Measurements from ENCODE around the gene LUC7L3.

LUC7L3 gene

DNA sequence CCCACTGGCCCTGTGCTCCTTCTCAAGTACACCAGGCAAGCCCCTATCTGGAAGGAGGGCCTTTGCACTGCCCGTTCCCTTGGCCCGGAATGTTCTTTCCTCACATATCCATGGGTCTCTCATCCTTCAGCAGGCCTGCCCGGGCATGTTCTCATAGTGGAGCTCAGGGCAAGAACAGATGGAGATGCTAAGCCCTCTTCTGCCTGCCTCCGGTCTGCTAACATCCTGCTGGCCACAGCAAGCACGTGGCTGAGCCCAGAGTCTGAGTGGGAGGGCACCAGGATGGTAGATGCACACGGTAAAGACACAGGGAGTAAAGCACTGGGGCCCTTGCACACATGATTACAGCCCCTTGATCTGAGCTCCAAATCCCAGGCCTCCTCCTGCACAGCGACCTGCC, 67.7 kb downstream of the LUC7L3 start:
- peaks cover 11% of the 10 kb centered on the region for H3K4me1 ChIP-seq (ENCODE audit: control insufficient read depth, insufficient read depth, low read length)
- H3K9ac ChIP-seq (ENCODE audit: low read length), result no peak overlapping the region
- H3K9me3 ChIP-seq (ENCODE audit: control insufficient read depth, low read length), result no peaks in the 10 kb centered on the region
- no peak overlapping the region for H3K4me3 ChIP-seq (ENCODE audit: low read length)
- no peaks in the 10 kb centered on the region for H3K27me3 ChIP-seq (ENCODE audit: control insufficient read depth, insufficient read depth, low read length)
- no peaks in the 10 kb centered on the region for H3K36me3 ChIP-seq (ENCODE audit: control insufficient read depth, insufficient read depth, low read length)

DNA sequence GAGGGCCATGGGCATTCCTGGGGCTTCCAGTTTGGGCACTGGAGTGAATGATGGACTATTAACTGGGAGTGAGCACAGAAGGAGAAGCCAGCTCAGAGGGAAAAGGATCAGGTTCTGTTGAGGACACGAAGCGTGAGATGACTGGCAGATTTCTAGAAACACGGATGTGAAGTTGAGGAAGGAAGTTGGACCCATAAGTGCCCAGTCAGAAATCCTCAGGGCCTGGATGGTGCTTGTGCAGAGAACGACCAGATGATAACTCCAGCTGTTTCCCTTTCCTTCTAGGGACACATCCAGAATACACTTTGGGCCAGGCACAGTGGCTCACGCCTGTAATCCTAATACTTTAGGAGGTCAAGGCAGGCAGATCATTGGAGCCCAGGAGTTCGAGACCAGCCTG, 71.2 kb downstream of the LUC7L3 start:
- no peak overlapping the region for H3K9ac ChIP-seq (ENCODE audit: low read length)
- H3K27me3 ChIP-seq (ENCODE audit: control insufficient read depth, insufficient read depth, low read length), result no peaks in the 10 kb centered on the region
- H3K4me3 ChIP-seq (ENCODE audit: low read length), result no peak overlapping the region
- H3K4me1 ChIP-seq (ENCODE audit: control insufficient read depth, insufficient read depth, low read length), result peaks cover 7% of the 10 kb centered on the region
- H3K9me3 ChIP-seq (ENCODE audit: control insufficient read depth, low read length), result no peaks in the 10 kb centered on the region
- no peaks in the 10 kb centered on the region for H3K36me3 ChIP-seq (ENCODE audit: control insufficient read depth, insufficient read depth, low read length)

GRCh38 chr17:50792132-50792531, 72.7 kb downstream of the LUC7L3 start:
- H3K9me3 ChIP-seq (ENCODE audit: control insufficient read depth, low read length), result no peaks in the 10 kb centered on the region
- H3K9ac ChIP-seq (ENCODE audit: low read length), result no peak overlapping the region
- H3K36me3 ChIP-seq (ENCODE audit: control insufficient read depth, insufficient read depth, low read length), result no peaks in the 10 kb centered on the region
- no peak overlapping the region for H3K4me3 ChIP-seq (ENCODE audit: low read length)
- no peaks in the 10 kb centered on the region for H3K4me1 ChIP-seq (ENCODE audit: control insufficient read depth, insufficient read depth, low read length)
- H3K27me3 ChIP-seq (ENCODE audit: control insufficient read depth, insufficient read depth, low read length), result no peaks in the 10 kb centered on the region

DNA sequence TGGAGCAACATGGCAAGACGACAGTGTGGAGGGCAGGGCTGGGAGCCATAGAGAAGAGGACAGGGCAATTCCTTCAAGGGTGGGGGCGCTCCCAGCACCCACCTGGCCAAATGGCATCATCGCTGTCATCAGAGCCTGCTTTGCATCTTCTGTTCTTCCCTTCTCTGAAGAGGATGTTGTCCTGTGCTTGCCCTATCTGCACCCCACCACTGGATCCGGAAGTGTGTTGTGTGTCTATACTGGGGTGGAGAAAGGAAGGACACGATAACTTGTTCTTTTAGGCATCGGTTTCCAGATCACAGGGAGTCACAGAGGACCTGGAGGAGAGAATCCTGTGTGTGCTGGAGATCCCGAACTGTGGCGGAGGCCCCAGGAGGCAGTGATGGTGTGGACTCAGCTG, 73.6 kb downstream of the LUC7L3 start:
- no peaks in the 10 kb centered on the region for H3K36me3 ChIP-seq (ENCODE audit: control insufficient read depth, insufficient read depth, low read length)

GRCh38 chr17:50794361-50794760, 75.0 kb downstream of the LUC7L3 start:
- no peaks in the 10 kb centered on the region for H3K4me1 ChIP-seq (ENCODE audit: control insufficient read depth, insufficient read depth, low read length)
- H3K27me3 ChIP-seq (ENCODE audit: control insufficient read depth, insufficient read depth, low read length), result no peaks in the 10 kb centered on the region
- no peaks in the 10 kb centered on the region for H3K9me3 ChIP-seq (ENCODE audit: control insufficient read depth, low read length)
- no peak overlapping the region for H3K4me3 ChIP-seq (ENCODE audit: low read length)
- no peaks in the 10 kb centered on the region for H3K36me3 ChIP-seq (ENCODE audit: control insufficient read depth, insufficient read depth, low read length)
- no peak overlapping the region for H3K9ac ChIP-seq (ENCODE audit: low read length)

More for the DNA sequence above, 73.6 kb downstream of the LUC7L3 start:
- H3K9ac ChIP-seq (ENCODE audit: low read length), result no peak overlapping the region
- H3K9me3 ChIP-seq (ENCODE audit: control insufficient read depth, low read length), result no peaks in the 10 kb centered on the region
- no peaks in the 10 kb centered on the region for H3K4me1 ChIP-seq (ENCODE audit: control insufficient read depth, insufficient read depth, low read length)
- H3K27me3 ChIP-seq (ENCODE audit: control insufficient read depth, insufficient read depth, low read length), result no peaks in the 10 kb centered on the region
- H3K4me3 ChIP-seq (ENCODE audit: low read length), result no peak overlapping the region

GRCh38 chr17:50797135-50797810, 77.9 kb downstream of the LUC7L3 start:
- Histone ChIP-seq H3K4me1 (ENCODE audit: control insufficient read depth, insufficient read depth, low read length) (no peaks in the 10 kb centered on the region), H3K27me3 (ENCODE audit: control insufficient read depth, insufficient read depth, low read length) (no peaks in the 10 kb centered on the region), H3K9ac (ENCODE audit: low read length) (no peak overlapping the region), H3K36me3 (ENCODE audit: control insufficient read depth, insufficient read depth, low read length) (no peaks in the 10 kb centered on the region), H3K4me3 (ENCODE audit: low read length) (no peak overlapping the region), H3K9me3 (ENCODE audit: control insufficient read depth, low read length) (no peaks in the 10 kb centered on the region)

DNA sequence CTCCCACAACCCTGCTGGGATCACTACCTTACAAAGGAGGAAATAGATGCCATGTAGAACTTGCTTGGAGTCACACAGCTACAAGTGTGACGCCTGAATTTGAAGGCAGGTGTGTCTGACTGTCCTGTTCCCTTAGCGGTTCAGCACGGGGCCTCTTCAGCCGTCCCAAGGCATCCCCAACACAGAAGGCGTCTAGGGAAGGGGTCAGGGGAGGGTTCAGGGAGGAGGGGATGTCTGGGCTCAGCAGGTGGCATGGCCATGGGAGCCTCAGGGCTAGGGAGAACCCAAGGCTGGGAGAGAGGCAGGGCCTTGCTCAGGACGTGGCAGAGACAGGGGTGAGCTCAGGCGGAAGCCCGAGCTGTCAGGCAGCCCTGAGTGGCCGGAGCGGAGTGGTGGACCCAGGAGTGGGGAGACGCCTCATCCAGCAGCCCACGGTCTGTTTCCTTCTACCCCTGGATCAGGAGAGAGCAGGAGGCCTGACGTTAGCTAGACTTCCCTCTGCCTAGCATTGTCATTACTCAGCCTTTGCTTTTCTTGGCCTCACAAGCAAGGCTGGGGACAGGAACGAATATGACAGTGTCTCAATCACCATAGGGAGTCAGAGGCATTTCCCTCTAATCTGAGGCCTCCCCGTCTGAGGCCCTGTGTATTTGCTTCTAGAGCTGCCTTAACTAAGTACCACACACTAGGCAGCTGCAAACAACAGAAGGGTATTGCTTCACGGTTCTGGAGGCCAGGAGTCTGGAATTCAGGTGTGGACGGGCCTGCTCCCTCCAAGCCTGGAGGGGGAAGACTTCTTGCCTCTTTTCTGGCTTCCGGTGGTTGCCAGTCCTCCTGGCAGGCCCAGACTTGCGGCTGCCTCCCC, 79.3 kb downstream of the LUC7L3 start:
- Histone ChIP-seq H3K4me3 (ENCODE audit: low read length) (no peak overlapping the region), H3K9me3 (ENCODE audit: control insufficient read depth, low read length) (no peaks in the 10 kb centered on the region), H3K27me3 (ENCODE audit: control insufficient read depth, insufficient read depth, low read length) (no peaks in the 10 kb centered on the region), H3K4me1 (ENCODE audit: control insufficient read depth, insufficient read depth, low read length) (no peaks in the 10 kb centered on the region), H3K36me3 (ENCODE audit: control insufficient read depth, insufficient read depth, low read length) (no peaks in the 10 kb centered on the region), H3K9ac (ENCODE audit: low read length) (no peak overlapping the region)

- H3K9ac ChIP-seq (ENCODE audit: low read length), result no peak overlapping the region
- H3K36me3 ChIP-seq (ENCODE audit: control insufficient read depth, insufficient read depth, low read length), result no peaks in the 10 kb centered on the region
- no peaks in the 10 kb centered on the region for H3K27me3 ChIP-seq (ENCODE audit: control insufficient read depth, insufficient read depth, low read length)
- no peaks in the 10 kb centered on the region for H3K9me3 ChIP-seq (ENCODE audit: control insufficient read depth, low read length)
- no peak overlapping the region for H3K4me3 ChIP-seq (ENCODE audit: low read length)
- no peaks in the 10 kb centered on the region for H3K4me1 ChIP-seq (ENCODE audit: control insufficient read depth, insufficient read depth, low read length)
Observed at GRCh38 chr17:50799582-50799981, 80.2 kb downstream of the LUC7L3 start.

DNA sequence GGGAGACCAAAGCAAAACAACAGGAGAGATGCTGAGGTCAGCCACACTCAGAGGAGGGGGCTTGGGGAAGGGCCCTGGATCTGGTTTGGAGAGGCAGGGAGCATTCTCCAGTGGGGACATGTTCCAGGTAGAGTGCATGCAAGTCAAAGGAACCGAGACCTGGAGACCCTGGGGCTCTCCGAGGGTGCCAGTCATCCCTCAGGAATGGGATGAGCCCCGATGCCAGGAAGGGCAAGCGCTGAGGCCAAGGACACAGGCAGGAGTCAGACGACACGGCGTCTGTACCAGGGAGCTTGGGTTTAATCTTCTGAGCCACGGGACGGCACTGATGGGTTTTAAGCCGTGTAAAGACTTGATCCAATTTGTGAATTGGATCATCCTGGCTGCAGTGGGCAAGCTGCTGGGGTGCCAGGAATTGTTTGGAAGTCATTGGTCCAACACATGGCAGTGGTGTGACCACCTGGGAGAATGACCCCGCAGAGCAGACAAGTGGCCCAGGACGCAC, 80.8 kb downstream of the LUC7L3 start:
- Histone ChIP-seq H3K27me3 (ENCODE audit: control insufficient read depth, insufficient read depth, low read length) (no peaks in the 10 kb centered on the region), H3K9ac (ENCODE audit: low read length) (no peak overlapping the region), H3K4me3 (ENCODE audit: low read length) (no peak overlapping the region), H3K36me3 (ENCODE audit: control insufficient read depth, insufficient read depth, low read length) (no peaks in the 10 kb centered on the region), H3K9me3 (ENCODE audit: control insufficient read depth, low read length) (no peaks in the 10 kb centered on the region), H3K4me1 (ENCODE audit: control insufficient read depth, insufficient read depth, low read length) (no peaks in the 10 kb centered on the region)

GRCh38 chr17:50802609-50803571, 83.5 kb downstream of the LUC7L3 start:
- Histone ChIP-seq H3K9me3 (ENCODE audit: control insufficient read depth, low read length) (no peaks in the 10 kb centered on the region), H3K27me3 (ENCODE audit: control insufficient read depth, insufficient read depth, low read length) (no peaks in the 10 kb centered on the region), H3K9ac (ENCODE audit: low read length) (no peak overlapping the region), H3K4me3 (ENCODE audit: low read length) (no peak overlapping the region), H3K4me1 (ENCODE audit: control insufficient read depth, insufficient read depth, low read length) (peaks cover 6% of the 10 kb centered on the region), H3K36me3 (ENCODE audit: control insufficient read depth, insufficient read depth, low read length) (no peaks in the 10 kb centered on the region)

DNA sequence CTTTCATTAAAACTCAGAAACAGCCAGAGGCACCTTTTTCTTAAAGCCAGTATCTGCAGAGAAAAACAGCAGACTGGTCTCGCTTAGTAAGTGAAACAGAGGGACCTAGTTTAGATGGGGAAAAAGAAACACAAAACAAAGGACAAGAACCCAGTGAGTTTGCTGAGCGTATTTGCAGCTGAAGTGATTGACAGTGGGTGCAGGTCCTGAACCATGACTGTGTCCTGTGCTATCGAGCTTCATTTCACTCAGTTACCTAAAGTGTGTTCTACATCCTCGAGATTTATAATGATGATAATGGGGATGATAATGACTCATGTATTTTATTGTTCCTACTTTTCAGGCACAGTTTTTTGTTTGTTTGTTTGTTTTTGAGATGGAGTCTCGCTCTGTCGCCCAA, 84.3 kb downstream of the LUC7L3 start:
- Histone ChIP-seq H3K27me3 (ENCODE audit: control insufficient read depth, insufficient read depth, low read length) (no peaks in the 10 kb centered on the region), H3K4me1 (ENCODE audit: control insufficient read depth, insufficient read depth, low read length) (peaks cover 6% of the 10 kb centered on the region), H3K9me3 (ENCODE audit: control insufficient read depth, low read length) (no peaks in the 10 kb centered on the region), H3K4me3 (ENCODE audit: low read length) (no peak overlapping the region), H3K36me3 (ENCODE audit: control insufficient read depth, insufficient read depth, low read length) (no peaks in the 10 kb centered on the region), H3K9ac (ENCODE audit: low read length) (no peak overlapping the region)
